Urinary bladder (tissue), 4 donors: ENCODE measurements around the gene S1PR1. TPM values are rescaled to one million over a fixed set of nuclear protein-coding genes. Genes with fewer than 3 reads are reported as not detected.
"Not testable (repeated sequence)": the region's sequence is repeated elsewhere in the genome, so short reads cannot be mapped to it uniquely, and the experiment has no call there.

Source experiments
- DNase-seq: peaks from one replicate; pipeline ENCODE4 v3.0.0-alpha.2; 2015; ENCODE audit errors: extremely low spot score
- H3K27ac ChIP-seq: one replicate; pipeline ENCODE4 v1.5.1; 2013; ENCODE audit warnings: low read depth, mild to moderate bottlenecking, moderate library complexity
- H3K36me3 ChIP-seq: one replicate; pipeline ENCODE4 v1.6.1; 2013; ENCODE audit warnings: mild to moderate bottlenecking, moderate library complexity; ENCODE audit not compliant: insufficient read depth
- H3K4me1 ChIP-seq: one replicate; pipeline ENCODE4 v1.6.1; 2013; ENCODE audit warnings: mild to moderate bottlenecking, moderate library complexity; ENCODE audit not compliant: insufficient read depth
- H3K4me3 ChIP-seq: one replicate; pipeline ENCODE4 v1.5.1; 2013; ENCODE audit warnings: low read depth, low read length
- WGBS: extraction: QIAGEN DNeasy Blood & Tissue Kit; methylation state at CpG from one replicate; pipeline ENCODE4 v1.1.7; 2013; 5-methylcytosine and 5-hydroxymethylcytosine counted together
- polyA plus RNA-seq: library from polyadenylated mRNA; stranded (reverse); fragments of 200-250 nt; gene quantifications from one replicate; pipeline ENCODE4 v1.2.3, GENCODE V29; 2013
- total RNA-seq: library from RNA; depleted of rRNA; stranded (reverse); fragments of >200 nt; gene quantifications from one replicate; pipeline ENCODE4 v1.2.3, GENCODE V29; 2014
- donor health status: healthy with polysubstance abuse.
- donor health status: healthy.

Gene S1PR1
- total and polyA plus RNA-seq, 2 donors, result 32.6 to 61.1 TPM

GRCh38 chr1:101206139-101206538 lies 30.7 kb upstream of the S1PR1 start:
- not testable (repeated sequence) for H3K4me1 ChIP-seq, H3K36me3 ChIP-seq, H3K4me3 ChIP-seq, H3K27ac ChIP-seq, DNase-seq
- 89% methylated on average over 4 of the region's 4 CpGs for WGBS

GRCh38 chr1:101207271-101207670 lies 29.5 kb upstream of the S1PR1 start:
- not testable (repeated sequence) for H3K27ac ChIP-seq, H3K36me3 ChIP-seq, DNase-seq, H3K4me3 ChIP-seq, H3K4me1 ChIP-seq
- 97% methylated on average over 9 of the region's 9 CpGs for WGBS

GRCh38 chr1:101207891-101208290 lies 28.9 kb upstream of the S1PR1 start:
- H3K36me3 ChIP-seq, result no peaks in the 10 kb centered on the region
- H3K4me3 ChIP-seq, result no peak overlapping the region
- no peak overlapping the region for H3K27ac ChIP-seq
- no peak for DNase-seq
- no peaks in the 10 kb centered on the region for H3K4me1 ChIP-seq
- 90% methylated on average over 2 of the region's 2 CpGs for WGBS

DNA sequence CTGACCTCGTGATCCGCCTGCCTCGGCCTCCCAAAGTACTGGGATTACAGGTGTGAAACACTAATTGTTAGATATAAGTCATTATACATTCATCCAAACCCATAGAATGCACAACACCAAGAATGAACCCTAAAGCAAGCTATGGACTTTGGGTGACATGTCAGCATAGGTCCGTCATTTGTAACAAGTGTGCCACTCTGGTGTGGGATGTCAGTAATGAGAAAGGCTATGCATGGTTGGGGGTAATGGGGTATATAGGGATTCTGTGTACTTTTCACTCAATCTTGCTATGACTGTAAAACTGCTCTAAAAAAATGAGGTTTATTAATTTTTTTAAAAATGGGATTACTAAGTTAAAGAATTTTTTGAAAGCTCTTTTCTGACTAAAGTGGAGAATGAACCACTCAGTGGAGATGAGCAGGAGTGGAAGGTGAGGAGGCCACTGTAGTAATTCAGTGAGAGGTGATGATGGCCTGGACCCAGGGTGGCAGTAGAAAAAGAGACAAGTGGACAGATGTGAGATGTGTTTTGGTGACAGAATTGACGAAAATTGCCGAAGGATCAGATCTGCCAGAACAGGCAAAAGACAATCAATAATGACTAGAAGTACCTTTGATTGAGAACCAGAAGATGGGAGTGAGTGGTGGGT lies 21.3 kb upstream of the S1PR1 start:
- 95% methylated on average over 6 of the region's 6 CpGs for WGBS
- DNase-seq, result no peak
- H3K4me3 ChIP-seq, result no peak overlapping the region
- no peak overlapping the region for H3K27ac ChIP-seq
- no peaks in the 10 kb centered on the region for H3K36me3 ChIP-seq
- no peaks in the 10 kb centered on the region for H3K4me1 ChIP-seq

DNA sequence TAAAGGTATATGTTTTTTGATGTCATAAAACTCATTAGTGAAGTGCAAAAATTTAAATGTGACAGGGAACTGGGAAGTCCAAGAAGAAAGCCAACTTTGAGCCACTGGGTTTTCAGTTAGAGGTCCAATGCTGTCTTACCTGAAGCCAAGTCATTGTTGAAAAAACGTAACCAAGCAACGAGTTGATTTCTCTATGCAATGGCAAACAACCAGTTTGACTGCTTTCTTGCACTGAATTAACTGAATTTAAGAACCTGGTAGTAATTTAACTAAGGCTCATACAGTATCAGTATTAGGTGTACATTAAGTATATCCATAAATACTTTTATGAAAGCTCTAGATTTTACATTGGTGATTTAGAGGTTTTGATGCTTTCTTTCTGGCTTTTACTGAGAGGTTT lies 20.2 kb upstream of the S1PR1 start:
- H3K27ac ChIP-seq, result no peak overlapping the region
- no peak overlapping the region for H3K4me3 ChIP-seq
- no peak for DNase-seq
- H3K4me1 ChIP-seq, result no peaks in the 10 kb centered on the region
- H3K36me3 ChIP-seq, result no peaks in the 10 kb centered on the region
- WGBS, result 77% methylated on average over 2 of the region's 2 CpGs

DNA sequence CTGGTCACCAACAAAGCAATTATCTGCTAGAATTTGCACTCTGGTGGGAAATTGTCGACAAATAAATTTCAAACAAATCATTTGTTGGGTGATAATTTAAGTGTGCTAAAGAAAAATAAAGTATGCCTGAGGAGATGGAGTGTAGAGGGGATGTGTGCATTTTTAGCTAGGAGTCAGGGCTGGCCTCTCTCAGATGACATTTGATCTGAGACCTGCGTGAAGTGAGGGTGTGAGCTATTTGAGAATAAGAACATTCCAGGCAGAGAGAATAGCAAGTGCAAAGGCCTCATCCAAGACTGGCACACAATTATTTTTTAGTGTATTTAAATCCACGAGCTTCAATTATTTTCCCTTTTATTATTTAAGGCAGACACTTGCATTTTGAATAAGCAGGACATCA lies 19.7 kb upstream of the S1PR1 start:
- H3K4me1 ChIP-seq, result no peaks in the 10 kb centered on the region
- no peak for DNase-seq
- no peaks in the 10 kb centered on the region for H3K36me3 ChIP-seq
- no peak overlapping the region for H3K27ac ChIP-seq
- H3K4me3 ChIP-seq, result no peak overlapping the region
- WGBS, result 69% methylated on average over 3 of the region's 3 CpGs

GRCh38 chr1:101218968-101219367 lies 17.9 kb upstream of the S1PR1 start:
- not testable (repeated sequence) for H3K4me1 ChIP-seq, H3K27ac ChIP-seq, H3K4me3 ChIP-seq, H3K36me3 ChIP-seq, DNase-seq
- 92% methylated on average over 6 of the region's 6 CpGs for WGBS

DNA sequence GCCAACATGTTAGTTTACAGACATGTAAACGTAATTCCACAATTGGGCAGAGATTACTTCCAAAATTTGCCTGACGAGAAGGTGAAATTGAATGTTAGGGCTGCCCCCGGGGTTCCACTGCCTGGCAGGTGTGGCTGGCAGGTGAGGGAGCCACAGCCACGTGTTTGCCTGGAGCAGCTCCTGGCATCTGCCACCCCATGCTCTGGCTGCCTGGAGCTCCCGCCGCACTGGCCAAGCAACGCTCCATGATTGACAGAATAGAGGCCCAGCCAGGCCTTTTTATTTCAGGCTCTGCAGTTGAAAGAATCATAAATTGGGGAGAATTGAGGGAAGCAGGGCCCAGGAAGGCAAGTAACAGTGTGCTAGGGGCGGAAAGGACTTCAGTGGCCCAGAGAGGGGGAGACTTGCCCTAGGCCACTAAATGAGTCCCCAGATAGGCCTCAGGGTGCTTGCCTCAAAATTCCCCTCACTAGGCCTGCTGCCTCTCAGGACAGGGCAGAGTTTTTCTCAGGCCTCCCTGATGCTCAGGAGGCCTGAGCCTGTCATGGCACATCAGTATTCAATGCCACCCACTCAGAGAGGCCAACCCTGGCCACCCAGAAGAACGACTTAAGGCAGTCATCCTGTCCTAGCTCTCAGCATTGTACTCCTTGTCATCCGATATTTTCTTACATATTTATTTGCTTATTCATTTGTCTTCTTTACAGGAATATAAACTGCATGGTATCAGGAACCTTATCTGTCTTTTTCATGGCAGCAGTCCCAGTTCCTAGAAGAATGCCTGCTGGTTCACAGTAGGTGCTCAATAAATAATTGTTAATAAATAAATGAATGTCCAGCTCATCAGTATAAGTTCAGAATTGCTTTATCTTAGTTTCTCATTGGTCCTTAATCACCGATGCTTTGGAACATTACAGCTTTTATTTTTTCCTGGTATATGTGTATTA lies 16.6 kb upstream of the S1PR1 start:
- Histone ChIP-seq H3K36me3 (no peaks in the 10 kb centered on the region), H3K4me3 (no peak overlapping the region), H3K4me1 (no peaks in the 10 kb centered on the region), H3K27ac (no peak overlapping the region)
- no peak for DNase-seq
- whole genome bisulfite sequencing, result 91% methylated on average over 11 of the region's 11 CpGs

- H3K27ac ChIP-seq, result no peak overlapping the region
- WGBS, result 90% methylated on average over 4 of the region's 4 CpGs
- H3K4me1 ChIP-seq, result no peaks in the 10 kb centered on the region
- H3K4me3 ChIP-seq, result no peak overlapping the region
- no peak for DNase-seq
- H3K36me3 ChIP-seq, result no peaks in the 10 kb centered on the region
These were observed 15.9 kb upstream of the S1PR1 start for GRCh38 chr1:101220906-101221305.

DNA sequence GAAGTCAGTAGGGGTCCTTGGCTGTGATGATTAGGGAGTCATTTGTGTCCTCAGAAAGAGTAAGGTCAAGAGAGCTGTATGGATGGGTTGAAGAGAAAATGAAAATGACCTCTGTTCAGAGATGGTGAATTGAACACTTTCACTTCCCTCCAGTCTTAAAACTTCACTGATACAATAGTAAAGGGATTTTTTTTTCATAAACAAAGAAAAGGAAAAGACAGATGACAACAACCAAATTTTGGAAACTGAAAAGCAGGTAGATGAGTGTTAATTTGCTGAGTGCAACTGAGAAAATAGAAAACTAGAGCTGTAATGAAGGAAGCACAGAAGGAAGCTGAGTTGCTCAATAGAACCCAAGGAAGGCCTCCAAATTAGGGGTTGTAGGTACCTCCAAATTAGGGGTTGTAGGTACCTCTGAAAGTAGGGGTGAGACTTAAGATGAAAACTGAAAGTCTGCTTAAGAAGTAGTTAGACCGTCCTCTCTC lies 14.8 kb upstream of the S1PR1 start:
- H3K27ac ChIP-seq, result no peak overlapping the region
- no peaks in the 10 kb centered on the region for H3K4me1 ChIP-seq
- 95% methylated on average over 1 of the region's 1 CpG for WGBS
- H3K36me3 ChIP-seq, result no peaks in the 10 kb centered on the region
- no peak for DNase-seq
- no peak overlapping the region for H3K4me3 ChIP-seq

- 84% methylated on average over 2 of the region's 2 CpGs for WGBS
- Histone ChIP-seq H3K36me3 (no peaks in the 10 kb centered on the region), H3K4me3 (no peak overlapping the region), H3K27ac (no peak overlapping the region), H3K4me1 (no peaks in the 10 kb centered on the region)
- no peak for DNase-seq
These were observed 9.0 kb upstream of the S1PR1 start for GRCh38 chr1:101227837-101228236.

- Histone ChIP-seq H3K27ac (no peak overlapping the region), H3K36me3 (no peaks in the 10 kb centered on the region), H3K4me3 (no peak overlapping the region), H3K4me1 (no peaks in the 10 kb centered on the region)
- WGBS, result 89% methylated on average over 6 of the region's 6 CpGs
- DNase-seq, result no peak
These were observed 8.2 kb upstream of the S1PR1 start for GRCh38 chr1:101228424-101229134.

- H3K4me1 ChIP-seq, H3K4me3 ChIP-seq, H3K36me3 ChIP-seq, DNase-seq, H3K27ac ChIP-seq: not testable (repeated sequence)
These were observed 4.6 kb upstream of the S1PR1 start for GRCh38 chr1:101232182-101232581.
